H9 (cell line): ENCODE results near the gene CRP. TPM values are rescaled to one million over a fixed set of nuclear protein-coding genes. Genes with fewer than 3 reads are reported as not detected.

ENCODE experiments used
- DNase-seq: peaks from one replicate; pipeline ENCODE4 v3.0.0-alpha.2; 2017
- H2AFZ ChIP-seq: one replicate; pipeline ENCODE4 v1.6.1; 2013; ENCODE audit warnings: mild to moderate bottlenecking, low read length, control low read depth, moderate library complexity
- H2AK5ac ChIP-seq: 2 replicates; pipeline ENCODE4 v1.6.1; 2013; ENCODE audit warnings: low read length, control low read depth, mixed read lengths; ENCODE audit not compliant: insufficient read length
- H2BK120ac ChIP-seq: one replicate; pipeline ENCODE4 v1.6.1; 2013; ENCODE audit warnings: low read depth, mild to moderate bottlenecking, low read length, control low read depth, inconsistent platforms; ENCODE audit not compliant: poor library complexity, severe bottlenecking
- H2BK12ac ChIP-seq: 2 replicates; pipeline ENCODE4 v1.6.1; 2013; ENCODE audit warnings: low read length, control low read depth, mixed read lengths, low read depth; ENCODE audit not compliant: insufficient read length
- H2BK15ac ChIP-seq: 2 replicates; pipeline ENCODE4 v1.6.1; 2013; ENCODE audit warnings: low read depth, low read length, control low read depth
- H2BK20ac ChIP-seq: one replicate; pipeline ENCODE4 v1.6.1; 2013; ENCODE audit warnings: low read depth, mild to moderate bottlenecking, low read length, control low read depth, inconsistent platforms; ENCODE audit not compliant: poor library complexity, severe bottlenecking
- H2BK5ac ChIP-seq: 2 replicates; pipeline ENCODE4 v1.6.1; 2013; ENCODE audit warnings: low read length, control low read depth, mixed read lengths; ENCODE audit not compliant: insufficient read length
- H3K14ac ChIP-seq: 2 replicates; pipeline ENCODE4 v1.6.1; 2013; ENCODE audit warnings: low read length, control low read depth; ENCODE audit not compliant: insufficient read depth
- H3K18ac ChIP-seq: 2 replicates; pipeline ENCODE4 v1.6.1; 2013; ENCODE audit warnings: low read depth, mild to moderate bottlenecking, mixed read lengths, low read length, control low read depth; ENCODE audit not compliant: insufficient read length
- H3K23ac ChIP-seq: 2 replicates; pipeline ENCODE4 v1.6.1; 2013; ENCODE audit warnings: low read length, control low read depth, mixed read lengths, low read depth; ENCODE audit not compliant: insufficient read length
- H3K23me2 ChIP-seq: 2 replicates; pipeline ENCODE4 v1.6.1; 2013; ENCODE audit warnings: low read depth, mild to moderate bottlenecking, mixed read lengths, low read length, control low read depth; ENCODE audit not compliant: insufficient read length, poor library complexity, severe bottlenecking
- H3K27ac ChIP-seq: 2 replicates; pipeline ENCODE4 v1.5.1; 2013; ENCODE audit warnings: low read length, control low read depth, mixed read lengths, low read depth; ENCODE audit not compliant: insufficient read length
- H3K27me3 ChIP-seq: 2 replicates; pipeline ENCODE4 v1.6.1; 2013; ENCODE audit warnings: low read length, control low read depth, inconsistent platforms; ENCODE audit not compliant: insufficient read depth
- H3K4ac ChIP-seq: 2 replicates; pipeline ENCODE4 v1.6.1; 2013; ENCODE audit warnings: low read depth, mild to moderate bottlenecking, control low read depth, inconsistent platforms, low read length, moderate library complexity
- H3K4me1 ChIP-seq: 2 replicates; pipeline ENCODE4 v1.6.1; 2013; ENCODE audit warnings: low read length, control low read depth, inconsistent platforms; ENCODE audit not compliant: insufficient read depth
- H3K4me2 ChIP-seq: 2 replicates; pipeline ENCODE4 v1.6.1; 2013; ENCODE audit warnings: low read length, control low read depth, mixed read lengths; ENCODE audit not compliant: insufficient read length, insufficient read depth
- H3K56ac ChIP-seq: 2 replicates; pipeline ENCODE4 v1.6.1; 2013; ENCODE audit warnings: low read depth, mild to moderate bottlenecking, mixed read lengths, low read length, control low read depth; ENCODE audit not compliant: insufficient read length
- H3K79me1 ChIP-seq: 2 replicates; pipeline ENCODE4 v1.6.1; 2013; ENCODE audit warnings: low read depth, mild to moderate bottlenecking, moderate library complexity, low read length, control low read depth, inconsistent platforms; ENCODE audit not compliant: insufficient read depth, poor library complexity, severe bottlenecking
- H3K79me2 ChIP-seq: 2 replicates; pipeline ENCODE4 v1.6.1; 2013; ENCODE audit warnings: low read length, control low read depth, inconsistent platforms; ENCODE audit not compliant: insufficient read depth
- H3K9ac ChIP-seq: 2 replicates; pipeline ENCODE4 v1.6.1; 2013; ENCODE audit warnings: low read length, control low read depth, mixed read lengths; ENCODE audit not compliant: insufficient read length; ENCODE audit errors: extremely low read depth
- H3K9me3 ChIP-seq: one replicate; pipeline ENCODE4 v1.6.1; 2013; ENCODE audit warnings: low read depth, low read length, inconsistent platforms; ENCODE audit not compliant: control insufficient read depth
- H3T11ph ChIP-seq: one replicate; pipeline ENCODE4 v1.6.1; 2013; ENCODE audit warnings: mild to moderate bottlenecking, low read length, control low read depth, inconsistent platforms
- H4K20me1 ChIP-seq: one replicate; pipeline ENCODE4 v1.6.1; 2013; ENCODE audit not compliant: control insufficient read depth, insufficient read length, insufficient read depth
- H4K5ac ChIP-seq: 2 replicates; pipeline ENCODE4 v1.6.1; 2013; ENCODE audit warnings: low read depth, mild to moderate bottlenecking, mixed read lengths, low read length, control low read depth; ENCODE audit not compliant: insufficient read length
- H4K8ac ChIP-seq: replicated peaks from 2 replicates; pipeline ENCODE4 v1.6.1; 2013; ENCODE audit warnings: low read length, control low read depth, mixed read lengths, low read depth; ENCODE audit not compliant: insufficient read length
- H4K91ac ChIP-seq: 2 replicates; pipeline ENCODE4 v1.6.1; 2013; ENCODE audit warnings: low read depth, mild to moderate bottlenecking, moderate library complexity, mixed read lengths, low read length, control low read depth; ENCODE audit not compliant: insufficient read length
- H3K27ac Mint-ChIP-seq, 3 experiments: 2 replicates in 2 of 3; 3 replicates in 1 of 3; pipeline ENCODE4 v1.8.0; 2020 to 2021; ENCODE audit warnings: mixed read lengths in 3 of 3, mild to moderate bottlenecking in 1 of 3, moderate library complexity in 1 of 3
- H3K27me3 Mint-ChIP-seq: 2 replicates; pipeline ENCODE4 v1.8.0; 2021; ENCODE audit warnings: low read depth, mild to moderate bottlenecking, moderate library complexity, mixed read lengths
- H3K36me3 Mint-ChIP-seq, 3 experiments: 2 replicates in 2 of 3; 3 replicates in 1 of 3; pipeline ENCODE4 v1.8.0; 2020 to 2021; ENCODE audit warnings: low read depth in 3 of 3, mixed read lengths in 3 of 3; ENCODE audit not compliant: insufficient read depth in 1 of 3
- H3K4me1 Mint-ChIP-seq, 2 experiments: 2 replicates each; pipeline ENCODE4 v1.8.0; 2020; ENCODE audit warnings: mixed read lengths in 2 of 2
- H3K4me3 Mint-ChIP-seq, 2 experiments: 2 replicates in 1 of 2; 3 replicates in 1 of 2; pipeline ENCODE4 v1.8.0; 2020 to 2021; ENCODE audit warnings: mild to moderate bottlenecking in 2 of 2, mixed read lengths in 2 of 2, moderate library complexity in 1 of 2
- H3K9me3 Mint-ChIP-seq, 2 experiments: 2 replicates in 1 of 2; 3 replicates in 1 of 2; pipeline ENCODE4 v1.8.0; 2020; ENCODE audit warnings: mild to moderate bottlenecking in 2 of 2, mixed read lengths in 2 of 2, moderate library complexity in 1 of 2
- WGBS: extraction: QIAGEN DNeasy Blood & Tissue Kit; methylation state at CpG from one replicate; pipeline ENCODE4 v1.1.7; 2013; ENCODE audit warnings: missing lambda C conversion rate, low lambda C conversion rate, mixed read lengths; ENCODE audit not compliant: insufficient read length; ENCODE audit errors: extremely low coverage; 5-methylcytosine and 5-hydroxymethylcytosine counted together
- total RNA-seq: library from RNA; stranded (reverse); gene quantifications from 2 replicates; pipeline ENCODE4 v1.2.1, GENCODE V29; 2021
- TF ChIP-seq, protein P1 (sequence below): fragments of 200-600 bp; sonication (generic); conservative IDR thresholded peaks from 3 replicates; pipeline ENCODE4 v1.8.0; 2021; ENCODE audit warnings: antibody characterized with exemption, mild to moderate bottlenecking

The CRP gene
- total RNA-seq, 1 experiment from 2014 or later, result not detected

DNA sequence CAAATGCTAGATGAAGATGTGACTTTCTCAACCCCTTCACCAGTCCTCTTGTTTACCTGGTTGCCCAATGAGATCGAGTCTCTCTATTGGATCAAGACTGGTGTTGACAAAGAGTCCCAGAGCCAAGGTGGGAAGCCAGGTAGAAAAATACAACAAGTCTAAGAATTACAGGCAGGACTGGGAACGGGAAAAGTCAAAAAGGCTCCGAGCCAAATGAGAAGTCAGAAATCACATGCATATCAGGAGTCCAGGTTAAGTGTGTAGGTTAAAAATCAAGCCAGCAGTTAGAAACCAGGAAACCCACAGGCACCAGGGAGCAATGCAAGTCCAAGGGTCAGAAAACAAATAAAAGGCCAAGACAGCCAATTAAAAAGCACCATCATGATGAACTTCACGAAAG is 39.0 kb upstream of the CRP start:
- H3K27me3 Mint-ChIP-seq, result peaks cover 2% of the 10 kb centered on the region; the same call in 1 of the 2 replicates
- no peaks in the 10 kb centered on the region; a peak in 1 of 5 replicates for H3K9me3 Mint-ChIP-seq
- no peak overlapping the region for H3K56ac ChIP-seq

More for the DNA sequence above, 39.0 kb upstream of the CRP start:
- WGBS, result no CpG with 5 or more reads among the region's 4 CpGs
- no peak overlapping the region for H3K4ac ChIP-seq
- no peaks in the 10 kb centered on the region for H3K23me2 ChIP-seq
- no peak overlapping the region for H3K9ac ChIP-seq
- H3K18ac ChIP-seq, result no peak overlapping the region
- no peaks in the 10 kb centered on the region for H3K27me3 ChIP-seq
- no peak overlapping the region for H4K91ac ChIP-seq
- H3K27ac ChIP-seq, result no peak overlapping the region
- H2BK12ac ChIP-seq, result no peak overlapping the region
- no peak overlapping the region for H3K14ac ChIP-seq
- no peaks in the 10 kb centered on the region for H4K20me1 ChIP-seq
- TF ChIP-seq, protein P1, sequence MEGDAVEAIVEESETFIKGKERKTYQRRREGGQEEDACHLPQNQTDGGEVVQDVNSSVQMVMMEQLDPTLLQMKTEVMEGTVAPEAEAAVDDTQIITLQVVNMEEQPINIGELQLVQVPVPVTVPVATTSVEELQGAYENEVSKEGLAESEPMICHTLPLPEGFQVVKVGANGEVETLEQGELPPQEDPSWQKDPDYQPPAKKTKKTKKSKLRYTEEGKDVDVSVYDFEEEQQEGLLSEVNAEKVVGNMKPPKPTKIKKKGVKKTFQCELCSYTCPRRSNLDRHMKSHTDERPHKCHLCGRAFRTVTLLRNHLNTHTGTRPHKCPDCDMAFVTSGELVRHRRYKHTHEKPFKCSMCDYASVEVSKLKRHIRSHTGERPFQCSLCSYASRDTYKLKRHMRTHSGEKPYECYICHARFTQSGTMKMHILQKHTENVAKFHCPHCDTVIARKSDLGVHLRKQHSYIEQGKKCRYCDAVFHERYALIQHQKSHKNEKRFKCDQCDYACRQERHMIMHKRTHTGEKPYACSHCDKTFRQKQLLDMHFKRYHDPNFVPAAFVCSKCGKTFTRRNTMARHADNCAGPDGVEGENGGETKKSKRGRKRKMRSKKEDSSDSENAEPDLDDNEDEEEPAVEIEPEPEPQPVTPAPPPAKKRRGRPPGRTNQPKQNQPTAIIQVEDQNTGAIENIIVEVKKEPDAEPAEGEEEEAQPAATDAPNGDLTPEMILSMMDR, result no peak
- no peak for DNase-seq
- no peak overlapping the region for H2BK5ac ChIP-seq
- no peaks in the 10 kb centered on the region for H3K79me2 ChIP-seq
- H3K79me1 ChIP-seq, result no peaks in the 10 kb centered on the region
- H3K9me3 ChIP-seq, result no peaks in the 10 kb centered on the region
- no peak overlapping the region for H2AK5ac ChIP-seq
- no peak overlapping the region for H2AFZ ChIP-seq
- no peaks in the 10 kb centered on the region for H3K4me1 ChIP-seq
- H3K4me3 Mint-ChIP-seq, result no peak overlapping the region
- no peaks in the 10 kb centered on the region for H3K4me1 Mint-ChIP-seq
- no peak overlapping the region for H3T11ph ChIP-seq
- no peak overlapping the region for H2BK120ac ChIP-seq
- H3K36me3 Mint-ChIP-seq, result no peaks in the 10 kb centered on the region
- H2BK20ac ChIP-seq, result no peak overlapping the region
- no peak overlapping the region for H4K8ac ChIP-seq
- H4K5ac ChIP-seq, result no peak overlapping the region
- no peak overlapping the region for H3K4me2 ChIP-seq
- no peak overlapping the region for H3K27ac Mint-ChIP-seq
- no peak overlapping the region for H2BK15ac ChIP-seq
- H3K23ac ChIP-seq, result no peak overlapping the region
